Inflammatory macrophage (primary cell): ENCODE data around the gene EID2B.

Experiments used
- DNase-seq, 2 donors: peaks; one replicate each; pipeline ENCODE4 v3.0.0-alpha.2; 2020 to 2022

Gene EID2B

DNA sequence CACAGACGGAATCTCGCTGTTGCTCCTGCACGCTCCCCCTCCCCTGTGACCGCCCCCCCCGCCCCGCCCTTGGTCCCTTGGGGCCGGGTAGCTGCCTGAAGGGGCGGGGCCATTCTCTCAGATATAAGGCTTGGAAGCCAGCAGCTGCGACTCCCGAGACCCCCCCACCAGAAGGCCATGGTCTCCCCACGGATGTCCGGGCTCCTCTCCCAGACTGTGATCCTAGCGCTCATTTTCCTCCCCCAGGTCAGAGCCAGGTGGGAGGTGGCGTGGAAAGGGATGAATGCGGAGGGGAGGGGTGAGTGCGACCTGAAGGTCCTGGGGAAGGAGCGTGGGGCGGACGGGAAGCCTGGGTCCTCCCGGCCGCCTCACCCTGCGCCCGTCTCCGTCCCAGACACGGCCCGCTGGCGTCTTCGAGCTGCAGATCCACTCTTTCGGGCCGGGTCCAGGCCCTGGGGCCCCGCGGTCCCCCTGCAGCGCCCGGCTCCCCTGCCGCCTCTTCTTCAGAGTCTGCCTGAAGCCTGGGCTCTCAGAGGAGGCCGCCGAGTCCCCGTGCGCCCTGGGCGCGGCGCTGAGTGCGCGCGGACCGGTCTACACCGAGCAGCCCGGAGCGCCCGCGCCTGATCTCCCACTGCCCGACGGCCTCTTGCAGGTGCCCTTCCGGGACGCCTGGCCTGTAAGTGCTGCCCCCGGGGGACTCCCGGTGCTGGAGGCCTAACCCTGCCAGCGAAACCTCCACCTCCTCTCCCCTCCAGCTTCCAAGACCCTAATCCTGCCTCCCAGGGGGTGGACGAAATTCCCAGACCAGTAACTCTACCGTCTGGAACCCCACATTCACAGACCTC is 33.6 kb downstream of the EID2B start, which contains the start of gene DLL3:
Gene DLL3 (plus strand): TSS at position 150 of the 845 bp plus-strand sequence. CDS start 28 bp downstream, at position 178.
- no peak for DNase-seq

DNA sequence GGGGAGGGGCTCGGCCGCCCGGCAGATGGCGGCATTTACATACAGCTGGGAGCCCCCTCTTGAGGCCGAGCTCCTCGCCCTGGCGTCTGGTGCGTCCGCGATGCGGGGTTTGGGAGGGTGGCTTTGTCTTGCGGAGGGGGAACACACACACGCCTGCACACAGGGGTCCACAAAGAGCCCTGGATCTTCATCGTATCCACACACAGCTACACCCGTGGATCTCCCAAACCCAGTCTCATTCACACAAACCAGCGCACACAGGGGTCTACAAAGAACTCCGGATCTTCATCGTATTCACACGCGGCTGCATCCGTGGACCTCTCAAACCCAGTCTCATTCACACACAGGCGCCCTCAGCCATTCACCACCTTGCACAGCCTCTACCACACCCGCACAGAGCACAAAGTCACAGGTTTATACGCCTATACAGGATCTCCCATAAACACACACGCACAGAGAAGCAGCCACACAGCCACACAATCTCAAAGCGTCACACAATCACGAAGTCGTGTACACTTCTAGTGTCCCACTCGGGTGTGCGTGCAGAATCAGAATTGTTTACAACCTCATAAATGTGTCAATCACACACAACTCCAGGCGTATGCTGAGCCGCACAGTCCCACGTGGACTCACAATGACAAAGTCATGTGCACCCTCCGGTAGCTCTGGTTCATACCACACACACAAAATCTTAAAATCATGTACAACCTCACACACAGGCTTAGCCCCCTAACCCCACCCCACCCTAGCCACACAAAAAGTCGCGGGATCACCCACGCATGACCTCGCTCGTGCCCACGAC is 34.5 kb downstream of the EID2B start:
- DNase-seq, result peak in 1 of 2 donors; percentile 15

DNA sequence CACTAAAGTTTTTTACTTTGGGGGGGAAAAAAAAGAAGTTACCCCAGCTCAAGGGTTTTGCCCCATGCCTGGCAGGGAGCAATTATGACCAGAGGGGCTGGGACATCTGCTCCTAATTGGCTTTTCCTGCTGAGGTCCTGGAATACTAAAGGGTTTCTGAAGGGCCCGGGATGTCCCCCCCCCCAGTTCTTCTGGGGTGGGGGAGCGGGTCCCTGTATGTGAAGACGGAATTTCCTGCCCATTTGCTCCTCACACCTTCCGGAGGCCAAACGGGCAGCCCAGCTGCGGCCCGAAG is 35.0 kb downstream of the EID2B start:
- no peak for DNase-seq

DNA sequence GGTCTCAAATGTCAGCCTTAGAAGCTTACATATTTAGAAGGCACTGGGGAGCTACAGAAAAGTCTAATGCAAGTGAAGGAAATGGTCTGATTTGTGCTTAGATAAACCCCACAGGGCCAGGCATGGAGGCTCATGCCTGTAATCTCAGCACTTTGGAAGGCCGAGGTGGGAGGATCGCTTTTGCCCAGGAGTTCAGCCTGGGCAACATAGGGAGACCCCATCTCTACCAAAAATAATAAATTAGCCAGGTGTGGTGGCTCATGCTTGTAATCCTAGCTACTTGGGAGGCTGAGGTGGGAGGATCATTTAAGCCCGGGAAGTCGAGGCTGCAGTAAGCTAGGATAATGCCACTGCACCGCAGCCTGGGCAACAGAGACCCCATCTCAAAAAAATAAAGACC is 36.6 kb downstream of the EID2B start:
- DNase-seq, result no peak

DNA sequence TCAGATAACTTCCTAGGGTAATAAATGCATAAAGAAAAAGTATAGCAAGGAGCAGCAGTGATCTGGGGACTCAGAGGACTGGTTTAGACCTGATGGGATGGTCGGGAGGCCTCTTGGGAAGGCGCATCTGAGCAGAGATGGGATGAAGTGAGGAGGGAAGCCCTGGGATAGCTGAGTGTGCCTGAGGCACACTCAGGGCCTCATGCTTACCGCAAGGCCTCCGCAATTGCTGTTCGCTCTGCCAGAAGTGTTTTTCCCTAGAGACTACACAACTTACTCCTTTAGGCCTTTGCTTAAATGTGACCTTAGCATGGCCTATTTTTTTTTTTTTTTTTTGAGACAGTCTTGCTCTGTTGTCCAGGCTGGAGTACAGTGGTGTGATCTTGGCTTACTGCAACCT is 38.0 kb downstream of the EID2B start:
- no peak for DNase-seq

DNA sequence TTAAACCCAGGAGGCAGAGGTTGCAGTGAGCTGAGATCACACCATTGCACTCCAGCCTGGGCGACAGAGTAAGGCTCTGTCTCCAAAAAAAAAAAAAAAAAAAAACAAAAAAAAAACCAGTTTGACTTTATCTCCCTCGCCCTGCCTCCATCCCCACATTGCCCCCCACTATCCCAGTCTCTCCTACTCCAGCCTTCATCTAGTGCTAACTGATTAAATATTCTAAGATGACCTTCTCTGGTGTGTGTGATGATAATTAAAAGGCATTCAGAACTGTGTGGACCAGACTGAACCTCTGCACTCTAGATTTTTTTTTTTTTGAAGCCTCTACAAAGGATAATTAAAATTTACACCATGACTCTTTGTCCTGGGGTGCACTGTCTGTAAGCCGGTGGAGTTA is 39.9 kb downstream of the EID2B start:
- no peak for DNase-seq

DNA sequence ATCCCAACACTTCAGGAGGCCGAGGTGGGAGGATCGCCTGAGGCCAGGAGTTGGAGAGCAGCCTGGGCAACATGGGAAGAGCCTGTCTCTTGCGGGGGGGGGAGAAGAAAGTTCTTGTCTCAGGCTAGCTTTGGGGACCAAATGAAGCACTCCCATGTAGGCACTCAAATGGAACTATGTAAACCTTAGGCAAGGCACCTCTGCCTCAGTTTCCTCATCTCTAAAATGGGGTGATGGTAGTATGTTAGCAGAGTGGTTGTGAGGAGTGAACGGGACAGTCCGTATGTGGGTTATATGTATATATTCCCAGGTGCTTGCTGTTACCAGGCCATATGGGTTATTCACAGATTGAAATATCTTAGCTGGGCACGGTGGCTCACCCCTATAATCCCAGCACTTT is 40.4 kb downstream of the EID2B start:
- no peak for DNase-seq

DNA sequence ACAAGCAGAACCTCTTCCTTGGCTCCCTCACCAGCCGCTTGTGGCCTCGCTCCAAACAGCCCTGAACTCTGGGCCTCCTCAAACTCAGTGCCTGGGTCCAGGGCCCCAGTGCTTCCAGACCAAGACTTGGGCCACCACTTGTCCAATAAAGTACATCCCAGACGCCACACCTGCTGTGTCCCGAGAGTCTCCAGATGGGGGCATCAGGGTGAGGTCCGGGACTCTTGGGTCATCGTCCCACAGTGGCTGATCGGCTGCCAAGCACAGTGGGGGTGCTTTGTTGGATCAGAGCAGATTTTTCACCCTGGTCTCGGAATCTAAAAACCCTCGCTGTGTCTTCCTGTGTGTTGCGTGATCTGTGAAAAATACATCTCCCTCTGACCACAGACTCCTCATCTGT is 42.9 kb downstream of the EID2B start:
- no peak for DNase-seq

DNA sequence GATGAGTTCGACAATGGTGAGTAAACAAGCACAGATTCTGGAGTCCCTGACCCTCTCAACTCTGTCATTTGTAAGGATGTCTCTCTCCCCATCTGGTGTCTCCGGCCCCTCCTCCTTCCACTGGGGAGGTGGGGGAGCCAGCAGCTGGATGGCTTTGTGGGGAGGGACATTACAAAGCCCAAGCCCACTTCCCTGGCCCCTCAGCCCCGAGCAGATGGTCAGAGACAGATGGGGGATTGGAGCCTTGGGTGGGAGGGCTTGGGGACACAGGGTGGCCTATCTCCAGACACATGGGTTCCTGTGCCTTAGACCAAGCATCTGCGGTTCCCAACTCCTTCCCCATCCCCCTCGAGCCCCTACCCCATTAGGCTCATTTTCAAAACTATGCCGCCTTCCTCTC is 49.5 kb downstream of the EID2B start:
- no peak for DNase-seq

DNA sequence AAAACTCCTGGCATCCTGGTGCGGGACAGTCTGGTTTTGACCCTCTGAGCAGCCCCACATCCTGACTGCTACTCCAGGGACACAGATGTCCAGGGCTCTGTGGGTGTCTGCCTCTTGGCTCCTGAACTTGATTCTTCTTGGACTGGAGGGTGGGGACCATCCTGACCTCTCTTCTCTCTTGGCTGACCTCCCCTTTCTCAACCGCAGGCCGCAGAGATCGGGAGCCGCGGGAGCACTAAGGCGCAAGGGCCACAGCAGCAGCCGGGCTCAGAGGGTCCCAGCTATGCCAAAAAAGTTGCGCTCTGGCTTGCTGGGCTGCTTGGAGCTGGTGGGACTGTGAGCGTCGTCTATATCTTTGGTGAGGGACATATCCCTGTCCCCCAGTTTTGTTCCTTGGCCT is 51.0 kb downstream of the EID2B start:
- DNase-seq, result no peak

DNA sequence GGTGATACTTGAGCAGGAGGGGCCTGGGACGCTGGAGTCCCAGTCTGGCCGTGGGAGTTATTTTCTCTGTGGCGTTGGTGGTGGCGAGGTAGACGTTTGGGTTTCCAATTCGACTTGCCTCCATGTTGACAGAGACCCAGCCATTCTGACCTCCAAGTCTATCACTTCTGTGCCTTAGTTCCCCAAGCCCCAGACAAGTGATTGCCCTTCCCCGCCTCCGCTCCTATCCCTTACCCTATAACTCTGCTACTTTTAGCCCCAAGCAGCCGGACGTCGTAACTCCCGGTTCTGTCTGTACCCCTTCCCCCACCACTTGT is 51.5 kb downstream of the EID2B start:
- peak in 1 of 2 donors; percentile 3 for DNase-seq
